Measurements from ENCODE around the gene BEGAIN.

Gene BEGAIN

DNA sequence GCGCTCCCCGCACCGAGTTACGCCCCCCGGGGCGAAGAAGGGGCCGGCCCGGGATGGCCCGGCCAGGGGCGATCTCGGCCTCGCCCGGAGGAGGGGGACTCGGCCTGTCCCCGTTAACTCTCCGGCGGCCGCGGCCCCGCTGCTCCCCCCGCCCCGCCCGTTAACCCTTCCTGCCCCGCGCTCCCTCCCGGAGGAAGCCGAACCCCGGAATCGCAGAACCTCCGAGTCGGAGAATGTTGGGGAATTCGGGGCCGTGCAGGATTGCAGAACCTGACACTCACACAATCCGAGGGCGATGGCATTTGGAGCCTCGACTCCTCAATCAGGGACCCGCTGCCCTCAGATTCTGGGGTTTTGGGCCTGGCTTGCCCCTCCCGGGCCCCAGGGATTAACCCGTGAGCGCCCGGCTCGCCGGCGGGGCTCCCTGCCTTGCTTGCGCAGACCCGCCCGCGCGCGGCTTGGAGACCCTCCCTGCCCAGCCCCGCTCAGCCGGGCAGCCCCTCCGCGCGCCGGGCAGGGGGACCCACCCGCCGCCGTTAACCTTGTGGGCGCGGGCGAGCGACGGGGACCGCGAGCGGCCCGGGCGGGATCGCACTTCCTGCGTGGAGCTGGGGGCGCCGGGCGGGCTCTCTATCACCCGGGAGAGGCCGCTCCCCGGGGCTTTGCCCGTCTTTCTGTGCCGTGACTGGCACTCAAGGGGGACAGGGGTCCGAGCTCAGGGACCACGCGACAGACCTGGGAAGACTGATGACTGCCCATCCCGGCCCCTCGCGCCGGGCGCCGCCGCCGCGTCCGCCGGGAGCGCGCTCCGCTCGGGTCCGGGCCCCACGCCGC is 18.8 kb downstream of the BEGAIN start:
- Histone ChIP-seq H3K27ac (ENCODE audit: low read length) (no peak overlapping the region), H3K36me3 (ENCODE audit: insufficient read depth, low read depth, low read length) (no peaks in the 10 kb centered on the region), H3K27me3 (ENCODE audit: insufficient read depth, low read length) (peaks cover 78% of the 10 kb centered on the region), H3K9me3 (ENCODE audit: insufficient read depth, low read depth, low read length) (no peaks in the 10 kb centered on the region), H3K4me3 (ENCODE audit: low read length) (peak overlapping the region; percentile 65; the same call in 1 of the 2 replicates), H3K4me1 (ENCODE audit: insufficient read depth, low read length) (peaks cover 6% of the 10 kb centered on the region; the same call in 1 of the 2 replicates), H3K9ac (ENCODE audit: low read depth, low read length) (no peak overlapping the region)

DNA sequence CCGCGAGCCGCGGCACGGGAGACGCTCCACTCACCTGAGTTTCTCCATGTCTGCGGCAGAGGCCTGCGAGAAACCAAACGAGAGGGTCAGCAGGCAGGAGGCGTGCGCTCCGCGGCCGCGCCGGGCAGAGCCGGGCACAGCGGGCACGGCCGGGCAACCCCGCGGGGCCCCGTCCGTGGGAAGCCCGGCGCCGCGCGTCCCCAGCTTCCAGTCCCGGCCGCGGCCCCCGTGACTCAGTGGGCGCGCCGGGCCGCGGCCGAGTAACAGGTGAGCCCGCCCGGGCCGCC is 19.4 kb downstream of the BEGAIN start:
- Histone ChIP-seq H3K36me3 (ENCODE audit: insufficient read depth, low read depth, low read length) (no peaks in the 10 kb centered on the region), H3K9me3 (ENCODE audit: insufficient read depth, low read depth, low read length) (no peaks in the 10 kb centered on the region), H3K27me3 (ENCODE audit: insufficient read depth, low read length) (peaks cover 83% of the 10 kb centered on the region), H3K9ac (ENCODE audit: low read depth, low read length) (no peak overlapping the region), H3K4me1 (ENCODE audit: insufficient read depth, low read length) (peaks cover 3% of the 10 kb centered on the region; the same call in 1 of the 2 replicates), H3K4me3 (ENCODE audit: low read length) (peak overlapping the region; percentile 65; the same call in 1 of the 2 replicates), H3K27ac (ENCODE audit: low read length) (no peak overlapping the region)

DNA sequence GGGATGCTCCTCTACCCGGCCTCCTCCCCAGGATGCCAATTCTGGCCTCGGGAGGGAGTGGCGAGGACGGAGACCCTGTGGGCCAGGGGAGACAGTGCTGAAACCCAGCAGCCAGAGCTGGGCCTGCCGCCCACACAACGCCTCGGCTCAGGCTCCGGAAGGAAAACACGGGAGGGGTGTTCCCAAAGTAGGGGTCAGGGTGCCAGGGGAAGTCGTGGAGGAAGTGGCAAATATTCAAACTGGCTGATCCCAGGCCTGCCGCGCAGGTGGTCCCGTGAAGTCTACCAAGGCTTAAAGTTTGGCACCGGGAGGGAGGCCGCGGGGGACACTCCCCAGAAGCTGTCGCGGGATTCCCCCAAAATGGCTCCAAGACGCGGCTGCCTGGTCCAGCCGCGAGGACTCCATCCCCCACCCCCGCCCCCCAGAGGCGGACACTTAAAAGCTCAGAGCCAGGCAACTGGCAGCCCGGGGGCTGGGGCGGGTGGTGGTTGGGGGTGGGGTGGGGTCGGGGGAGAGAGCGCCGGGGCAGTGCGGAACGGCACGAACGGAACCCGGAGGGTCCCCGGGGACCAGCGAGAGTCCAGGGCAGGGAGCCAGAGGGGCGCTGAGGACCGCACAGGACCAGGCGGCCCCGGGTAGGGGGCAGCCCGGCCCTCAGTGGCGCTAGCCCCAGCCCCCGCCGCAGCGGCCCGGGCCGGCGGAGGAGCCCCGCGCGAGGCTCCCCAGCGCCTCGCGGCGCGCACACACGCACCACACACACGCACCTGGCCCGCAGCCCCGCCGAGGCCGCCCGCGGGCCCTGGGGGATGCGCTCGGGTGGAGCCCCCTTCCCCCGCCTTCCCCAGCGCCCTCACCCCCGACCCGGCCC is 20.0 kb downstream of the BEGAIN start:
- H3K27ac ChIP-seq (ENCODE audit: low read length) = no peak overlapping the region
- H3K9ac ChIP-seq (ENCODE audit: low read depth, low read length) = no peak overlapping the region
- H3K36me3 ChIP-seq (ENCODE audit: insufficient read depth, low read depth, low read length) = no peaks in the 10 kb centered on the region
- peak overlapping the region; percentile 65; the same call in 1 of the 2 replicates for H3K4me3 ChIP-seq (ENCODE audit: low read length)
- H3K9me3 ChIP-seq (ENCODE audit: insufficient read depth, low read depth, low read length) = no peaks in the 10 kb centered on the region
- H3K4me1 ChIP-seq (ENCODE audit: insufficient read depth, low read length) = no peaks in the 10 kb centered on the region; the same call in 1 of the 2 replicates
- peaks cover 84% of the 10 kb centered on the region for H3K27me3 ChIP-seq (ENCODE audit: insufficient read depth, low read length)

DNA sequence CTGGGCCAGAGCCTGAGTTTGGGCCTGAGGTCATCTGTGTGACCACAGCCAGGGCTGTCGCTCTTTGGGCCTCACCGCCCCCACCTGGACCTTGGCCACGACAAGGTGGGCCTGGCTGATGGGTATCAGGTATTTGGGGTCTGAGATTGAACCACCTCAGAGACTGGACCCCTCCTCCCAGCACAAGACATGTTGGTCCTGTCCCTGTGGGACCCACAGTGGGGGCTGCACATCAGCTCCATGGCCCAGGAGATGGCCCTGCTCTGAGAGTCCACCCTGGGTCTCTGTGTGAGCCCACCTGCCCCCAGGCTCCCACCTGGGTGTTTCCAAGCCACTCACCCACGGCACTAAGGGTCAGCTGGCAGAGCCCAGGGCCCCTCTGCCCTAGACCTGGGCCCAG is 20.6 kb downstream of the BEGAIN start:
- H3K27ac ChIP-seq (ENCODE audit: low read length) = no peak overlapping the region
- no peaks in the 10 kb centered on the region for H3K36me3 ChIP-seq (ENCODE audit: insufficient read depth, low read depth, low read length)
- no peak overlapping the region for H3K9ac ChIP-seq (ENCODE audit: low read depth, low read length)
- no peaks in the 10 kb centered on the region; the same call in 1 of the 2 replicates for H3K4me1 ChIP-seq (ENCODE audit: insufficient read depth, low read length)
- H3K4me3 ChIP-seq (ENCODE audit: low read length) = no peak overlapping the region
- peaks cover 79% of the 10 kb centered on the region for H3K27me3 ChIP-seq (ENCODE audit: insufficient read depth, low read length)
- H3K9me3 ChIP-seq (ENCODE audit: insufficient read depth, low read depth, low read length) = no peaks in the 10 kb centered on the region

DNA sequence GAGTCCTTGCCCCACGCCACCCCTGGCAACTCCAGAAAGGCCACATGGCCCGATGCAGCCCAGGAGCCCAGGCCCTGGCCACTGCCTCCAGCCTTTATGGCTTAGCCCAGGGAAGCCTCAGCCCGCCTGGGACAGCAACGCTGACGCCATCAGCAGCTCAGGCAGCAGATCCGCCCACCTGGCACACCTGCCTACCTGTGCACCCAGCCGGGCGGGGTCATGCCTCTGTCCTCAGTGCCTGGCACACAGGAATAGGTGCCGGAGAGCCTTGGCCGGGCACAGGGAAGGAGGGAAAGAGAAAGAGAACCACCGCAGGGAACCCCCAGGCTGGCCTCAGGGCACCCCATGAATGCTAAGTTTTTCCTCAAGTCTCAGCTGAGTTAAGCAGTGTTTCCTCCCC is 21.1 kb downstream of the BEGAIN start:
- no peak overlapping the region for H3K4me3 ChIP-seq (ENCODE audit: low read length)
- peaks cover 75% of the 10 kb centered on the region for H3K27me3 ChIP-seq (ENCODE audit: insufficient read depth, low read length)
- no peaks in the 10 kb centered on the region for H3K36me3 ChIP-seq (ENCODE audit: insufficient read depth, low read depth, low read length)
- no peaks in the 10 kb centered on the region for H3K9me3 ChIP-seq (ENCODE audit: insufficient read depth, low read depth, low read length)
- H3K27ac ChIP-seq (ENCODE audit: low read length) = no peak overlapping the region
- no peaks in the 10 kb centered on the region; the same call in 1 of the 2 replicates for H3K4me1 ChIP-seq (ENCODE audit: insufficient read depth, low read length)
- H3K9ac ChIP-seq (ENCODE audit: low read depth, low read length) = no peak overlapping the region

DNA sequence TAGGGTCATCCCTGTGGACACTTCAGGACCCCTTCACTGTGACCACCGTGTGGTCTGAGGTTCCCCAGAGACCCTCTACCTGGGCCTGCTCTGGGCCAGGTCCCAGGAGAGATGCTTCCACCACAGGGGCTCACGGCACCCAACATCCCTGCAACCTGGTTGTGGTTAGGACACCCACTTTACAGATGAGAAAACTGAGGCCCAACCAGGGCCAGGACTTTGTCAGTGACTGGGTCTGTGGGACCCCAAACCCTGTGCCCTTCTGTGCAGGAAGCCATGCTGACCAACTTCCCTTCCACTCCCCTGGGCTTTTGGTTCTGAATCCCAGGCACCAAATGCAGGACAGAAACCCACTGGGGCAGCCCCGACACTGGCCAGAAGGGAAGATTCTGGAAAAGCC is 21.6 kb downstream of the BEGAIN start:
- H3K4me3 ChIP-seq (ENCODE audit: low read length) = no peak overlapping the region
- no peaks in the 10 kb centered on the region; the same call in 1 of the 2 replicates for H3K4me1 ChIP-seq (ENCODE audit: insufficient read depth, low read length)
- H3K9me3 ChIP-seq (ENCODE audit: insufficient read depth, low read depth, low read length) = no peaks in the 10 kb centered on the region
- no peak overlapping the region for H3K27ac ChIP-seq (ENCODE audit: low read length)
- H3K36me3 ChIP-seq (ENCODE audit: insufficient read depth, low read depth, low read length) = no peaks in the 10 kb centered on the region
- peaks cover 70% of the 10 kb centered on the region for H3K27me3 ChIP-seq (ENCODE audit: insufficient read depth, low read length)
- H3K9ac ChIP-seq (ENCODE audit: low read depth, low read length) = no peak overlapping the region

DNA sequence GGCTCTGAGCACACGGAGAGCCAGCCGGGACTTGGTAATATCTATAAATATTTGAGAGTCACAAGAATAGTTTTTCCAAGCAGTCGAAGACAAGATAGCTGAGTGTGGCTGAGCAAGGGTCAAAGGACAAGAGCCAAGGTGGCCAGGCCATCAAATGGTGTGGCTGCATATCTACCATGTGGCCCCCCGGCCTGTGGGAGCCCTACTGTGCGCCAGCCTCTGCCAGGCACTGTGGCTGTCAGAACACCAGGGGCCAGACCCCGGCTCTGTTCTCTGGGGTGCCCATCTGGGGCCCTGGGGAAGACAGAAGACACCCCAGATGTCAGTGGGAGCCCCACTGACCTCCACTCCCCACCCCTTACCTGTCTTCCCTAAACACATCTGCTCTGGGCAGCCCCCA is 22.7 kb downstream of the BEGAIN start:
- Histone ChIP-seq H3K27ac (ENCODE audit: low read length) (no peak overlapping the region), H3K4me3 (ENCODE audit: low read length) (no peak overlapping the region), H3K36me3 (ENCODE audit: insufficient read depth, low read depth, low read length) (no peaks in the 10 kb centered on the region), H3K4me1 (ENCODE audit: insufficient read depth, low read length) (no peaks in the 10 kb centered on the region; the same call in 1 of the 2 replicates), H3K9me3 (ENCODE audit: insufficient read depth, low read depth, low read length) (no peaks in the 10 kb centered on the region), H3K27me3 (ENCODE audit: insufficient read depth, low read length) (peaks cover 59% of the 10 kb centered on the region), H3K9ac (ENCODE audit: low read depth, low read length) (no peak overlapping the region)

DNA sequence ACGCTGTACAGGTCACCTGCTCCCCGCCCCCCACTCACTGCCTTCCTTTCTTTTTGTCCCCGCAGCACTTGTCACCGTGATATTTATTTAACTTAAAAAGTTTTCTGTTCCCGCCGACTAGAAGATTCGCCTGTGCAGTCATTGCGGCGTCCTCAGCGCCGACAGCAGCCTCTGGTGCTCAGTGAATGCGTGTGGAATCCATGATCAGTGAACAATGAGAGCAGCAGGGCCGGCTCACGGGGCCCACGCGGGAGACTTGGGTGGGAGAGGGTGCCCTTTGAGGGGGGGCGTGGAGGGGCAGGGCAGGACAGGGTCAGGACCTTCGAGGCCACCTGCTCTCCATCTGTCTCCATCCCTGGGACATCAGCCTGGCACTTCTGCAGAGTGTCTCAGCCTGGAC is 24.5 kb downstream of the BEGAIN start:
- no peak overlapping the region for H3K4me3 ChIP-seq (ENCODE audit: low read length)
- no peaks in the 10 kb centered on the region for H3K9me3 ChIP-seq (ENCODE audit: insufficient read depth, low read depth, low read length)
- H3K27ac ChIP-seq (ENCODE audit: low read length) = no peak overlapping the region
- no peaks in the 10 kb centered on the region for H3K36me3 ChIP-seq (ENCODE audit: insufficient read depth, low read depth, low read length)
- no peak overlapping the region for H3K9ac ChIP-seq (ENCODE audit: low read depth, low read length)
- H3K27me3 ChIP-seq (ENCODE audit: insufficient read depth, low read length) = peaks cover 51% of the 10 kb centered on the region
- H3K4me1 ChIP-seq (ENCODE audit: insufficient read depth, low read length) = no peaks in the 10 kb centered on the region

DNA sequence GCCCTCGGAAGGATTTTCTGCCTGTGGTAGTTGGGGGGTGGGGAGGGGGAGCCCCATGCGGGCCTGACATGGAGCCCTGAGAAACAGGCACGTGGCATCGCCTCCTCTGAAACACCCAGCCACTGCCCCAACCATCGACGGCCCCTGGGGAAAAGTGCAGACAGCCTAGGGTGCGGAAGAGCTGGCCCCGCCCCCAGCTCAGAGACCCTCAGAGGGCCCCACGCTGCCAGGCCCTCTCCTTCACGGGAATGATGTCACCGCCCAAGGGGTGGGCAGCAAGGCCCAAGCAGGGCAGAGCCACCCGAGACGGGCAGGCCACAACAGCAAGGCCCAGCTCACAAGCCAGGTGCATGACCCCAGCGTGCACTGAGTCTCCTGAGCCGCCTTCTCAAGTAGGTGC is 26.2 kb downstream of the BEGAIN start:
- no peaks in the 10 kb centered on the region; the same call in 1 of the 2 replicates for H3K4me1 ChIP-seq (ENCODE audit: insufficient read depth, low read length)
- no peak overlapping the region for H3K27ac ChIP-seq (ENCODE audit: low read length)
- no peak overlapping the region for H3K9ac ChIP-seq (ENCODE audit: low read depth, low read length)
- H3K4me3 ChIP-seq (ENCODE audit: low read length) = no peak overlapping the region
- H3K36me3 ChIP-seq (ENCODE audit: insufficient read depth, low read depth, low read length) = no peaks in the 10 kb centered on the region
- no peaks in the 10 kb centered on the region for H3K9me3 ChIP-seq (ENCODE audit: insufficient read depth, low read depth, low read length)
- H3K27me3 ChIP-seq (ENCODE audit: insufficient read depth, low read length) = peaks cover 40% of the 10 kb centered on the region

DNA sequence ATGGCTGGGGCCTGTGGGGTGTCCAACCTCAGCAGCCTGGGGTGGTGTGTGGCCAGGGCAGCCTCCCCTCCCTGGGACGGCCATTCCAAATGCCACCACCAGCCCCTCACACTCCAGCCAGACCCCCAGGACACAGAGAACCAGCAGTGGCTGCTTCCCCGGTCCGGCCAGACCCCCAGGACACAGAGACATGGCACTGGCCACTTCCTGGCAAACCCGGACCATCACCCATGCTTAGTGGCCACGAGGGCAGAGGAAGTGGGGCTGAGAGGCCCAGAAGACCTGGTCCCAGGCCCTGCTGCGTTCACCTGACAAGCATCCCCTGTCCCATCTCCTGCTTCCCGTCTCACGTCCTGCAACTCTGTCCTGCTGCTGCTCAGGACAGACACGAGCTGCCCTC is 26.7 kb downstream of the BEGAIN start:
- Histone ChIP-seq H3K9me3 (ENCODE audit: insufficient read depth, low read depth, low read length) (no peaks in the 10 kb centered on the region), H3K4me3 (ENCODE audit: low read length) (no peak overlapping the region), H3K9ac (ENCODE audit: low read depth, low read length) (no peak overlapping the region), H3K36me3 (ENCODE audit: insufficient read depth, low read depth, low read length) (no peaks in the 10 kb centered on the region), H3K4me1 (ENCODE audit: insufficient read depth, low read length) (peaks cover 5% of the 10 kb centered on the region; the same call in 1 of the 2 replicates), H3K27ac (ENCODE audit: low read length) (no peak overlapping the region), H3K27me3 (ENCODE audit: insufficient read depth, low read length) (peaks cover 40% of the 10 kb centered on the region)

DNA sequence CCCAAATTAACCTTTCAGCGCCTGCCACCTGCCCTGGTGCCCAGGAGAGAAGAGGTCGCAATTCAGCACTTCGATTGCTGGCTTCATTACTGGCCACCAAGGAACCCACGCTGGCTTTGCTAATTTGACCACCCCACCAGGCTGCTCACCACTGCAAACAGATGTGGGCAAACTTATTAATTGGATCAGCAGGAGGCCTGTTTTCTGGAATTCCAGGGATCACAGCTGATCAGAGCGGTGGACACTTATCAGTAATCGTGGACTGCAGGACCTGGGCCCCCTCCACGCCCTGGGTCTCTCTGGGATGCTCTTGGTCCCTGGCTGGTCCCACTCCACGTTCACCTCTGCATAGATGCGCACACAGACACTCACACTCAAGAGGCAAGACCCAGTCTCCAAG is 27.8 kb downstream of the BEGAIN start:
- H3K36me3 ChIP-seq (ENCODE audit: insufficient read depth, low read depth, low read length) = no peaks in the 10 kb centered on the region
- peaks cover 42% of the 10 kb centered on the region for H3K27me3 ChIP-seq (ENCODE audit: insufficient read depth, low read length)
- H3K9ac ChIP-seq (ENCODE audit: low read depth, low read length) = no peak overlapping the region
- peaks cover 10% of the 10 kb centered on the region; the same call in 1 of the 2 replicates for H3K4me1 ChIP-seq (ENCODE audit: insufficient read depth, low read length)
- H3K4me3 ChIP-seq (ENCODE audit: low read length) = no peak overlapping the region
- no peak overlapping the region for H3K27ac ChIP-seq (ENCODE audit: low read length)
- H3K9me3 ChIP-seq (ENCODE audit: insufficient read depth, low read depth, low read length) = no peaks in the 10 kb centered on the region

All from iPS-20b (cell line).